KMS-11 (cell line): Measurements from ENCODE around the gene ANO10.

ENCODE experiments used
- H2AFZ ChIP-seq: fragments of 200-600 bp; sonication (generic); 2 replicates; pipeline ENCODE4 v1.6.1; 2016; ENCODE audit warnings: antibody characterized with exemption, mixed run types, low read depth
- H3K27ac ChIP-seq: fragments of 200-600 bp; sonication (generic); 2 replicates; pipeline ENCODE4 v1.6.1; 2016; ENCODE audit warnings: mild to moderate bottlenecking, mixed run types
- H3K27me3 ChIP-seq: fragments of 200-600 bp; sonication (generic); 2 replicates; pipeline ENCODE4 v1.6.1; 2017; ENCODE audit warnings: mild to moderate bottlenecking, low read depth, mixed run types, moderate library complexity; ENCODE audit not compliant: insufficient read depth
- H3K36me3 ChIP-seq: fragments of 200-600 bp; sonication (generic); 2 replicates; pipeline ENCODE4 v1.6.1; 2017; ENCODE audit warnings: mild to moderate bottlenecking, mixed run types; ENCODE audit not compliant: insufficient read depth
- H3K4me1 ChIP-seq: fragments of 200-600 bp; sonication (generic); 2 replicates; pipeline ENCODE4 v1.6.1; 2016; ENCODE audit warnings: mild to moderate bottlenecking, low read depth, mixed run types; ENCODE audit not compliant: poor library complexity, severe bottlenecking
- H3K4me2 ChIP-seq: fragments of 200-600 bp; sonication (generic); 2 replicates; pipeline ENCODE4 v1.7.0; 2016; ENCODE audit warnings: mild to moderate bottlenecking, mixed run types
- H3K4me3 ChIP-seq: fragments of 200-600 bp; sonication (generic); IDR thresholded peaks from 2 replicates; pipeline ENCODE4 v1.6.1; 2017; ENCODE audit warnings: low read depth, low read length, mixed read lengths; ENCODE audit not compliant: insufficient read depth
- H3K79me2 ChIP-seq: fragments of 200-600 bp; sonication (generic); 2 replicates; pipeline ENCODE4 v1.6.1; 2016; ENCODE audit warnings: low read depth, mixed run types; ENCODE audit not compliant: insufficient read depth
- H3K9ac ChIP-seq: fragments of 200-600 bp; sonication (generic); 2 replicates; pipeline ENCODE4 v1.6.1; 2016; ENCODE audit warnings: mild to moderate bottlenecking, mixed run types
- H4K20me1 ChIP-seq: fragments of 200-600 bp; sonication (generic); 2 replicates; pipeline ENCODE4 v1.6.1; 2016; ENCODE audit warnings: mild to moderate bottlenecking, mixed run types; ENCODE audit not compliant: insufficient read depth
- TF ChIP-seq, protein P1 (sequence below): fragments of 200-600 bp; sonication (generic); conservative IDR thresholded peaks from 2 replicates; pipeline ENCODE4 v1.6.1; 2017; ENCODE audit warnings: low read depth, mild to moderate bottlenecking, antibody characterized with exemption, low read length, moderate library complexity, mixed read lengths

Gene ANO10

GRCh38 chr3:43587303-43587702 lies 34.5 kb downstream of the ANO10 start:
- Histone ChIP-seq H3K9ac (no peak overlapping the region), H3K4me3 (no peak overlapping the region), H3K36me3 (no peaks in the 10 kb centered on the region), H3K27me3 (no peaks in the 10 kb centered on the region), H2AFZ (no peak overlapping the region), H3K27ac (no peak overlapping the region), H3K79me2 (no peaks in the 10 kb centered on the region), H4K20me1 (no peaks in the 10 kb centered on the region), H3K4me2 (no peak overlapping the region), H3K4me1 (no peaks in the 10 kb centered on the region)
- TF ChIP-seq, protein P1, sequence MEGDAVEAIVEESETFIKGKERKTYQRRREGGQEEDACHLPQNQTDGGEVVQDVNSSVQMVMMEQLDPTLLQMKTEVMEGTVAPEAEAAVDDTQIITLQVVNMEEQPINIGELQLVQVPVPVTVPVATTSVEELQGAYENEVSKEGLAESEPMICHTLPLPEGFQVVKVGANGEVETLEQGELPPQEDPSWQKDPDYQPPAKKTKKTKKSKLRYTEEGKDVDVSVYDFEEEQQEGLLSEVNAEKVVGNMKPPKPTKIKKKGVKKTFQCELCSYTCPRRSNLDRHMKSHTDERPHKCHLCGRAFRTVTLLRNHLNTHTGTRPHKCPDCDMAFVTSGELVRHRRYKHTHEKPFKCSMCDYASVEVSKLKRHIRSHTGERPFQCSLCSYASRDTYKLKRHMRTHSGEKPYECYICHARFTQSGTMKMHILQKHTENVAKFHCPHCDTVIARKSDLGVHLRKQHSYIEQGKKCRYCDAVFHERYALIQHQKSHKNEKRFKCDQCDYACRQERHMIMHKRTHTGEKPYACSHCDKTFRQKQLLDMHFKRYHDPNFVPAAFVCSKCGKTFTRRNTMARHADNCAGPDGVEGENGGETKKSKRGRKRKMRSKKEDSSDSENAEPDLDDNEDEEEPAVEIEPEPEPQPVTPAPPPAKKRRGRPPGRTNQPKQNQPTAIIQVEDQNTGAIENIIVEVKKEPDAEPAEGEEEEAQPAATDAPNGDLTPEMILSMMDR: no peak

GRCh38 chr3:43584043-43584826 lies 37.6 kb downstream of the ANO10 start:
- no peaks in the 10 kb centered on the region for H3K4me1 ChIP-seq
- no peak overlapping the region for H3K4me2 ChIP-seq
- no peak overlapping the region for H3K27ac ChIP-seq
- TF ChIP-seq, protein P1: no peak
- no peak overlapping the region for H3K4me3 ChIP-seq
- no peaks in the 10 kb centered on the region for H3K27me3 ChIP-seq
- H3K79me2 ChIP-seq: no peaks in the 10 kb centered on the region
- no peak overlapping the region for H3K9ac ChIP-seq
- no peaks in the 10 kb centered on the region for H3K36me3 ChIP-seq
- H4K20me1 ChIP-seq: no peaks in the 10 kb centered on the region
- no peak overlapping the region for H2AFZ ChIP-seq

- no peaks in the 10 kb centered on the region for H4K20me1 ChIP-seq
Observed at GRCh38 chr3:43583481-43583880, 38.3 kb downstream of the ANO10 start.

GRCh38 chr3:43582866-43583265 lies 38.9 kb downstream of the ANO10 start:
- TF ChIP-seq, protein P1: no peak
- no peaks in the 10 kb centered on the region for H3K4me1 ChIP-seq

More at GRCh38 chr3:43583481-43583880, 38.3 kb downstream of the ANO10 start:
- H3K4me2 ChIP-seq: no peak overlapping the region
- no peak overlapping the region for H3K9ac ChIP-seq
- H3K36me3 ChIP-seq: no peaks in the 10 kb centered on the region
- TF ChIP-seq, protein P1: no peak
- no peak overlapping the region for H3K27ac ChIP-seq
- no peak overlapping the region for H2AFZ ChIP-seq
- no peaks in the 10 kb centered on the region for H3K79me2 ChIP-seq
- H3K4me1 ChIP-seq: no peaks in the 10 kb centered on the region
- no peaks in the 10 kb centered on the region for H3K27me3 ChIP-seq
- no peak overlapping the region for H3K4me3 ChIP-seq

More at GRCh38 chr3:43582866-43583265, 38.9 kb downstream of the ANO10 start:
- no peaks in the 10 kb centered on the region for H3K79me2 ChIP-seq
- H3K27ac ChIP-seq: no peak overlapping the region
- no peak overlapping the region for H2AFZ ChIP-seq
- H4K20me1 ChIP-seq: no peaks in the 10 kb centered on the region
- H3K4me3 ChIP-seq: no peak overlapping the region
- no peak overlapping the region for H3K4me2 ChIP-seq
- H3K36me3 ChIP-seq: no peaks in the 10 kb centered on the region
- no peaks in the 10 kb centered on the region for H3K27me3 ChIP-seq
- no peak overlapping the region for H3K9ac ChIP-seq
